ENCODE measurements around the gene TTC7B. TPM values are rescaled to one million over a fixed set of nuclear protein-coding genes. Genes with fewer than 3 reads are reported as not detected.

Gene TTC7B
- total and polyA plus RNA-seq, 2 of the 8 experiments (the other 6 are each of a cell fraction or from before 2014, with no cell fraction given), result 23.7 to 34.0 TPM

- no peaks in the 10 kb centered on the region for H3K79me2 ChIP-seq (ENCODE audit: control insufficient read depth in 1 of 2, insufficient read depth in 2 of 2, low read length in 2 of 2)
- WGBS, 2 experiments (ENCODE audit: extremely low coverage in 1 of 2, insufficient coverage in 1 of 2, insufficient read length in 1 of 2, insufficient replicate concordance in 2 of 2, low coverage in 1 of 2, low lambda C conversion rate in 2 of 2, missing lambda C conversion rate in 1 of 2), result 79% methylated on average over 7 of the region's 7 CpGs; no CpG with 5 or more reads in 1 of the 2 experiments
- no peak for TF ChIP-seq CREB1 (IDR thresholded peaks at IDR 0.05)
- peak; percentile 6 to 8; a peak in 1 of 4 replicates for TF ChIP-seq RAD21 (IDR thresholded peaks at IDR 0.05 in 1 of 2, conservative IDR thresholded peaks at IDR 0.05 in 1 of 2; ENCODE audit: low read depth in 2 of 2, low read length in 2 of 2)
- TF ChIP-seq SP4 (IDR thresholded peaks at IDR 0.05; ENCODE audit: low read length), result no peak
- TF ChIP-seq CTCF (IDR thresholded peaks at IDR 0.05; ENCODE audit: control extremely low read depth in 1 of 3, insufficient read depth in 1 of 3, low read depth in 1 of 3, low read length in 3 of 3), result peak in 1 of 3 experiments; percentile 21; a peak in 1 of 4 replicates
- no peak overlapping the region for H4K91ac ChIP-seq (replicated peaks; ENCODE audit: insufficient read length, low read length)
- CTCF ChIA-PET (ENCODE audit: partially characterized antibody), result interaction anchor here (1.0 to 6.3 kb wide), 10 partner anchors 10 to 202 kb away, joined by 3 to 38 read pairs (median 4); no protein-coding TSS in a partner anchor
- H3K27ac ChIP-seq (ENCODE audit: low read depth, low read length), result no peak overlapping the region
- no peak overlapping the region for H4K8ac ChIP-seq (ENCODE audit: extremely low read depth, insufficient read depth, low read length)
- no peak overlapping the region for H2AFZ ChIP-seq (ENCODE audit: low read length)
- H3K4me2 ChIP-seq (ENCODE audit: insufficient read depth in 1 of 2, low read depth in 2 of 2, low read length in 2 of 2), result no peak overlapping the region
- H3K14ac ChIP-seq (ENCODE audit: insufficient read length), result no peak overlapping the region
- no peaks in the 10 kb centered on the region for H3K23me2 ChIP-seq (ENCODE audit: low read depth, low read length)
- no peak overlapping the region for H2BK15ac ChIP-seq (ENCODE audit: low read length)
- DNase-seq (ENCODE audit: low read depth in 1 of 2, low spot score in 2 of 2) (peak in 1 of 2 experiments; percentile 29), FAIRE-seq (no peak)
- H3K18ac ChIP-seq (ENCODE audit: extremely low read depth, low read length), result no peak overlapping the region
- H2BK20ac ChIP-seq (ENCODE audit: low read length), result no peak overlapping the region
- no peak overlapping the region for H4K5ac ChIP-seq (ENCODE audit: insufficient read length, low read depth, low read length)
- H3K4me3 ChIP-seq (ENCODE audit: extremely low read depth in 1 of 4, insufficient read depth in 2 of 4, low read depth in 3 of 4, low read length in 4 of 4), result no peak overlapping the region
- H2BK5ac ChIP-seq (ENCODE audit: low read depth, low read length), result no peak overlapping the region
- H4K20me1 ChIP-seq (replicated peaks in 1 of 2; ENCODE audit: control insufficient read depth in 1 of 2, insufficient read depth in 2 of 2, low read length in 2 of 2), result no peaks in the 10 kb centered on the region
- H2AK5ac ChIP-seq (ENCODE audit: low read depth, low read length), result no peak overlapping the region
- H3K79me1 ChIP-seq (ENCODE audit: low read depth, low read length), result no peaks in the 10 kb centered on the region
- H2BK12ac ChIP-seq (ENCODE audit: low read depth, low read length), result no peak overlapping the region
- H3K4me1 ChIP-seq (replicated peaks in 1 of 4; ENCODE audit: control insufficient read depth in 3 of 4, insufficient read depth in 4 of 4, low read length in 3 of 4), result peaks cover 2 to 12% (median 7%) of the 10 kb centered on the region in 4 experiments; a peak in 6 of 7 replicates
- H3K9me3 ChIP-seq (ENCODE audit: insufficient read depth in 2 of 2, low read depth in 1 of 2, low read length in 1 of 2), result no peaks in the 10 kb centered on the region
- H3K4ac ChIP-seq (replicated peaks; ENCODE audit: insufficient read length, low read depth, low read length), result no peak overlapping the region
- no peak overlapping the region for H3K9ac ChIP-seq (replicated peaks in 1 of 4; ENCODE audit: extremely low read depth in 1 of 4, low read depth in 3 of 4, low read length in 3 of 4)
- POLR2A ChIA-PET (ENCODE audit: partially characterized antibody), result interaction anchor here (1.1 kb wide), 1 partner anchor 11 kb away, joined by 3 read pairs; no protein-coding TSS in a partner anchor
- H2BK120ac ChIP-seq (replicated peaks; ENCODE audit: low read depth, low read length), result no peak overlapping the region
- no peak overlapping the region for H3K23ac ChIP-seq (ENCODE audit: insufficient read length)
- H3K27me3 ChIP-seq (replicated peaks in 1 of 4; ENCODE audit: control insufficient read depth in 3 of 4, extremely low read depth in 1 of 4, insufficient read depth in 3 of 4, low read length in 3 of 4), result no peaks in the 10 kb centered on the region
- no peaks in the 10 kb centered on the region for H3K36me3 ChIP-seq (ENCODE audit: control insufficient read depth in 2 of 4, insufficient read depth in 4 of 4, low read length in 3 of 4)
- H3K56ac ChIP-seq (replicated peaks; ENCODE audit: insufficient read length, low read depth, low read length), result no peak overlapping the region
These were observed 95.9 kb downstream of the TTC7B start for GRCh38 chr14:90720336-90720735.
